Suprapubic skin (tissue), 4 donors: ENCODE data around the gene ZW10. TPM values are rescaled to one million over a fixed set of nuclear protein-coding genes. Genes with fewer than 3 reads are reported as not detected.
A peak's percentile ranks its signal among the peaks of the same experiment; 100 is the strongest.
"Not testable (repeated sequence)": the region's sequence is repeated elsewhere in the genome, so short reads cannot be mapped to it uniquely, and the experiment has no call there.

Experiments
- DNase-seq, 2 donors: peaks; one replicate each; pipeline ENCODE4 v3.0.0-alpha.2; 2019; ENCODE audit warnings: low spot score in 2 of 2
- H3K27ac ChIP-seq: fragments of 200-600 bp; sonication (generic); one replicate; pipeline ENCODE4 v1.5.1; 2019
- H3K27me3 ChIP-seq: fragments of 200-600 bp; sonication (generic); one replicate; pipeline ENCODE4 v1.5.1; 2019
- H3K36me3 ChIP-seq: fragments of 200-600 bp; sonication (generic); one replicate; pipeline ENCODE4 v1.5.1; 2019
- H3K4me1 ChIP-seq: fragments of 200-600 bp; sonication (generic); one replicate; pipeline ENCODE4 v1.5.1; 2019
- H3K4me3 ChIP-seq: fragments of 200-600 bp; sonication (generic); one replicate; pipeline ENCODE4 v1.5.1; 2019; ENCODE audit warnings: mild to moderate bottlenecking
- H3K9me3 ChIP-seq: fragments of 200-600 bp; sonication (generic); one replicate; pipeline ENCODE4 v1.5.1; 2019
- EP300 ChIP-seq: sonication (generic); formaldehyde crosslinking; IDR thresholded peaks from one replicate; pipeline ENCODE4 v1.6.1; 2017; ENCODE audit warnings: antibody characterized with exemption
- POLR2A ChIP-seq, 2 donors: fragments of 450-650 bp; IDR thresholded peaks; one replicate each; pipeline ENCODE4 v1.6.1; 2017; ENCODE audit warnings: antibody characterized with exemption in 2 of 2, mild to moderate bottlenecking in 2 of 2, moderate library complexity in 2 of 2
- POLR2AphosphoS5 ChIP-seq, 3 donors: sonication (generic); formaldehyde crosslinking; IDR thresholded peaks; one replicate each; pipeline ENCODE4 v1.6.1; 2017; ENCODE audit warnings: antibody characterized with exemption in 3 of 3
- WGBS: methylation state at CpG from one replicate; pipeline ENCODE4 v1.1.5; 2018; 5-methylcytosine and 5-hydroxymethylcytosine counted together
- total RNA-seq, 4 donors: library from RNA; depleted of rRNA; stranded (reverse); fragments of >200 nt; gene quantifications; one replicate each; pipeline ENCODE4 v1.1.0, GENCODE V29; 2016
- TF ChIP-seq, protein P1 (sequence below), 2 donors: fragments of 200-600 bp in 1 of 2; fragments of 450-650 bp in 1 of 2; sonication (generic) in 1 of 2; IDR thresholded peaks; one replicate each; pipeline ENCODE4 v1.5.1; 2016 to 2019; ENCODE audit warnings: antibody characterized with exemption in 2 of 2, mild to moderate bottlenecking in 1 of 2, moderate library complexity in 1 of 2

The ZW10 gene
- total RNA-seq, 4 donors from 2014 or later, result 15.0 to 22.7 (median 20.8) TPM

- TF ChIP-seq POLR2A (IDR thresholded peaks at IDR 0.05), result no peak
- no peak for TF ChIP-seq POLR2AphosphoS5 (IDR thresholded peaks at IDR 0.05)
- TF ChIP-seq, protein P1, sequence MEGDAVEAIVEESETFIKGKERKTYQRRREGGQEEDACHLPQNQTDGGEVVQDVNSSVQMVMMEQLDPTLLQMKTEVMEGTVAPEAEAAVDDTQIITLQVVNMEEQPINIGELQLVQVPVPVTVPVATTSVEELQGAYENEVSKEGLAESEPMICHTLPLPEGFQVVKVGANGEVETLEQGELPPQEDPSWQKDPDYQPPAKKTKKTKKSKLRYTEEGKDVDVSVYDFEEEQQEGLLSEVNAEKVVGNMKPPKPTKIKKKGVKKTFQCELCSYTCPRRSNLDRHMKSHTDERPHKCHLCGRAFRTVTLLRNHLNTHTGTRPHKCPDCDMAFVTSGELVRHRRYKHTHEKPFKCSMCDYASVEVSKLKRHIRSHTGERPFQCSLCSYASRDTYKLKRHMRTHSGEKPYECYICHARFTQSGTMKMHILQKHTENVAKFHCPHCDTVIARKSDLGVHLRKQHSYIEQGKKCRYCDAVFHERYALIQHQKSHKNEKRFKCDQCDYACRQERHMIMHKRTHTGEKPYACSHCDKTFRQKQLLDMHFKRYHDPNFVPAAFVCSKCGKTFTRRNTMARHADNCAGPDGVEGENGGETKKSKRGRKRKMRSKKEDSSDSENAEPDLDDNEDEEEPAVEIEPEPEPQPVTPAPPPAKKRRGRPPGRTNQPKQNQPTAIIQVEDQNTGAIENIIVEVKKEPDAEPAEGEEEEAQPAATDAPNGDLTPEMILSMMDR (IDR thresholded peaks at IDR 0.05), result no peak
- no peak for TF ChIP-seq EP300
- Histone ChIP-seq H3K27me3 (no peaks in the 10 kb centered on the region), H3K4me3 (no peak overlapping the region), H3K4me1 (no peaks in the 10 kb centered on the region), H3K27ac (no peak overlapping the region), H3K36me3 (peaks cover 72% of the 10 kb centered on the region), H3K9me3 (no peaks in the 10 kb centered on the region)
- DNase-seq, result no peak
- WGBS, result 44% methylated on average over 2 of the region's 2 CpGs
Observed at GRCh38 chr11:113808931-113809330, 35.4 kb upstream of the ZW10 start.

GRCh38 chr11:113806406-113806805, 32.9 kb upstream of the ZW10 start:
- Histone ChIP-seq H3K4me1 (no peaks in the 10 kb centered on the region), H3K36me3 (peaks cover 89% of the 10 kb centered on the region), H3K9me3 (no peaks in the 10 kb centered on the region), H3K27me3 (no peaks in the 10 kb centered on the region), H3K4me3 (no peak overlapping the region), H3K27ac (no peak overlapping the region)
- WGBS, result 98% methylated on average over 2 of the region's 2 CpGs
- no peak for DNase-seq
- TF ChIP-seq EP300, result no peak

GRCh38 chr11:113805640-113806039, 32.1 kb upstream of the ZW10 start:
- peaks cover 90% of the 10 kb centered on the region for H3K36me3 ChIP-seq
- H3K27me3 ChIP-seq, result no peaks in the 10 kb centered on the region
- DNase-seq, result no peak
- H3K4me3 ChIP-seq, result no peak overlapping the region
- no peak overlapping the region for H3K27ac ChIP-seq
- H3K9me3 ChIP-seq, result no peaks in the 10 kb centered on the region
- TF ChIP-seq POLR2AphosphoS5 (IDR thresholded peaks at IDR 0.05) (no peak), POLR2A (IDR thresholded peaks at IDR 0.05) (no peak), EP300 (no peak)
- TF ChIP-seq, protein P1 (IDR thresholded peaks at IDR 0.05), result no peak
- H3K4me1 ChIP-seq, result no peaks in the 10 kb centered on the region

GRCh38 chr11:113802621-113803020, 29.1 kb upstream of the ZW10 start:
- Histone ChIP-seq H3K36me3 (peaks cover 83% of the 10 kb centered on the region), H3K27me3 (no peaks in the 10 kb centered on the region), H3K4me1 (no peaks in the 10 kb centered on the region), H3K4me3 (no peak overlapping the region), H3K27ac (no peak overlapping the region), H3K9me3 (no peaks in the 10 kb centered on the region)
- TF ChIP-seq POLR2AphosphoS5 (IDR thresholded peaks at IDR 0.05), result no peak
- TF ChIP-seq, protein P1 (IDR thresholded peaks at IDR 0.05), result no peak
- no peak for TF ChIP-seq EP300
- no peak for TF ChIP-seq POLR2A (IDR thresholded peaks at IDR 0.05)
- no peak for DNase-seq

- no peak overlapping the region for H3K27ac ChIP-seq
- H3K4me1 ChIP-seq, result no peaks in the 10 kb centered on the region
- H3K4me3 ChIP-seq, result no peak overlapping the region
- H3K27me3 ChIP-seq, result no peaks in the 10 kb centered on the region
- H3K36me3 ChIP-seq, result peaks cover 30% of the 10 kb centered on the region
- 75% methylated on average over 3 of the region's 3 CpGs for WGBS
- no peaks in the 10 kb centered on the region for H3K9me3 ChIP-seq
- no peak for TF ChIP-seq EP300
- TF ChIP-seq, protein P1 (IDR thresholded peaks at IDR 0.05), result peak; percentile 28 to 52
- DNase-seq, result no peak
Observed at GRCh38 chr11:113796663-113797259, 23.3 kb upstream of the ZW10 start.

DNA sequence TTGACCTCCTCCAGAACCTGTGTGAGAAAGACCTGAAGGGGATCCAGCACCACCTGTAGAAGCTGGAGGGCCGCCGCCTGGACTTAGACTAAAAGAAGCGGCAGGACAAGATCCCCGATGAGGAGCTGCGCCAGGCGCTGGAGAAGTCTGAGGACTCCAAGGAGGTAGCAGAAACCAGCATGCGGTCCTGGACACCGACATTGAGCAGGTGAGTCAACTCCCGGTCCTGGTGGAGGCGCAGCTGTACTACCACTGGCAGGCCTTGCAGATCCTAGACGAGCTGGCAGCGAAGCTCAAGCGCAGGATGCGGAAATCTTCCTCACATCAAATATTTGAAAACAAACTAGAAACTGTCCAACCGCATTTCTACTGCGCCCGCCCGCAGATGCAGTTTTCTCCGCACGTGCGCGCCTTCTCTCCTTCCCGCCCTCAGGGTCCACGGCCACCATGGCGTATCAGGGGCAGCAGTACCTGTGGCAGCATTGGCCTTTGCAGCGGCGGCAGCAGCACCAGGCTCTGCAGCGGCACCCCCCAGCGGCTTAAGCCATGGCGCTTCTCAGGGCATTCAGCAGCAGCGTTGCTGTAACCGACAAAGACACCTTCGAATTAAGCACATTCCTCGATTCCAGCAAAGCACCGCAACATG, 16.3 kb upstream of the ZW10 start:
- no peak for TF ChIP-seq EP300
- TF ChIP-seq, protein P1 (IDR thresholded peaks at IDR 0.05), result no peak
- TF ChIP-seq POLR2AphosphoS5 (IDR thresholded peaks at IDR 0.05), result no peak
- no peak for TF ChIP-seq POLR2A (IDR thresholded peaks at IDR 0.05)
- DNase-seq, result no peak
- 91% methylated on average over 35 of the region's 35 CpGs for WGBS
- H3K9me3 ChIP-seq, result no peaks in the 10 kb centered on the region
- peaks cover 13% of the 10 kb centered on the region for H3K27me3 ChIP-seq
- no peak overlapping the region for H3K4me3 ChIP-seq
- no peak overlapping the region for H3K27ac ChIP-seq
- H3K36me3 ChIP-seq, result no peaks in the 10 kb centered on the region
- H3K4me1 ChIP-seq, result no peaks in the 10 kb centered on the region

DNA sequence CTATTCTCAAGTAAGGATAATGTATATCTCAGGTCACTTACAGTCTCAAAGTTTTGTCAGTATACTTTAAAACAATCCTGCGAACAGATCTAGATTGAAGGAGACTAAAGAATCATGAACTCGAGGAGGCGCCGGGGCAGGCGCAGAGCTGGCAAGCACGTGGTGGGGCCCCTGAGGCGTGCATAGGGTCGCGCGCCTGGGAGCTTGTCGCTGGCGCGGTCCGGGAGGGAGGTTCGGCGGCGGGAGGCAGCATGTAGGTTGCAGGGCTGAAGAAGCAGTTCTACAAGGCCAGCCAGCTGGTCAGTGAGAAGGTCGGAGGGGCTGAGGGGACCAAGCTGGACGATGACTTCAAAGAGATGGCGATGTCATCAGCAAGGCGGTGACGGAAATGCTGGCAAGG, 15.5 kb upstream of the ZW10 start:
- H3K4me3 ChIP-seq, DNase-seq, H3K4me1 ChIP-seq, H3K27ac ChIP-seq, H3K9me3 ChIP-seq, H3K36me3 ChIP-seq: not testable (repeated sequence)
- 89% methylated on average over 22 of the region's 22 CpGs for WGBS
- H3K27me3 ChIP-seq, result peaks cover 13% of the 10 kb centered on the region
